OCI-LY7 (cell line): Measurements from ENCODE around the gene AK5. TPM values are rescaled to one million over a fixed set of nuclear protein-coding genes. Genes with fewer than 3 reads are reported as not detected.

Experiments
- BruUV-seq: library from RNA; stranded (reverse); fragments of 400-500 nt; replicated peaks from 2 replicates; lab custom pipeline; 2021; lab: Mats Ljungman, UMichigan
- CTCF ChIA-PET: fragments of 300-600 bp; sonication (Branson Sonifier 250); formaldehyde crosslinking; loops from one replicate; lab custom pipeline; 2022; ENCODE audit warnings: antibody characterized with exemption; ENCODE audit not compliant: unreplicated experiment; lab: Charles Lee
- POLR2A ChIA-PET: fragments of 300-600 bp; sonication (Branson Sonifier 250); formaldehyde crosslinking; loops from one replicate; lab custom pipeline; 2022; ENCODE audit warnings: antibody characterized with exemption; lab: Charles Lee
- DNase-seq: peaks from one replicate; pipeline ENCODE4 v3.0.0-alpha.2; 2015; ENCODE audit warnings: low spot score
- H2AFZ ChIP-seq: fragments of 200-600 bp; sonication (generic), shearing (Covaris generic); 2 replicates; pipeline ENCODE4 v1.6.1; 2014; ENCODE audit warnings: mild to moderate bottlenecking, antibody characterized with exemption, low read length, moderate library complexity
- H3K27ac ChIP-seq: fragments of 200-600 bp; sonication (generic); 2 replicates; pipeline ENCODE4 v1.5.1; 2014; ENCODE audit warnings: mixed run types, low read depth, mild to moderate bottlenecking, moderate library complexity, low read length, inconsistent platforms; ENCODE audit not compliant: poor library complexity, severe bottlenecking
- H3K36me3 ChIP-seq: fragments of 200-600 bp; sonication (generic); 2 replicates; pipeline ENCODE4 v1.6.1; 2014; ENCODE audit warnings: mild to moderate bottlenecking, antibody characterized with exemption, low read length, moderate library complexity, mixed read lengths; ENCODE audit not compliant: insufficient read depth
- H3K4me1 ChIP-seq: fragments of 200-600 bp; sonication (generic); 2 replicates; pipeline ENCODE4 v1.5.1; 2014; ENCODE audit warnings: mild to moderate bottlenecking, low read length; ENCODE audit not compliant: insufficient read depth, poor library complexity, severe bottlenecking
- H3K4me2 ChIP-seq: fragments of 200-600 bp; sonication (generic); 2 replicates; pipeline ENCODE4 v1.6.1; 2014; ENCODE audit warnings: mild to moderate bottlenecking, low read length
- H3K4me3 ChIP-seq: fragments of 200-600 bp; sonication (generic); 2 replicates; pipeline ENCODE4 v1.5.1; 2014; ENCODE audit warnings: mild to moderate bottlenecking, low read depth, low read length; ENCODE audit not compliant: poor library complexity, severe bottlenecking
- H3K79me2 ChIP-seq: fragments of 200-600 bp; sonication (generic); 2 replicates; pipeline ENCODE4 v1.6.1; 2016; ENCODE audit warnings: low read depth, mild to moderate bottlenecking, low read length, moderate library complexity, mixed read lengths; ENCODE audit not compliant: insufficient read depth
- H3K9me2 ChIP-seq: fragments of 200-600 bp; sonication (generic); 2 replicates; pipeline ENCODE4 v1.6.1; 2016; ENCODE audit warnings: mild to moderate bottlenecking, low read length, mixed read lengths; ENCODE audit not compliant: insufficient read depth
- H3K9me3 ChIP-seq: fragments of 200-600 bp; sonication (generic); 2 replicates; pipeline ENCODE4 v1.6.1; 2014; ENCODE audit warnings: mild to moderate bottlenecking, mixed run types, low read length, mixed read lengths
- H4K20me1 ChIP-seq: fragments of 200-600 bp; sonication (generic); 2 replicates; pipeline ENCODE4 v1.6.1; 2014; ENCODE audit warnings: mild to moderate bottlenecking, antibody characterized with exemption, low read length, moderate library complexity, mixed read lengths; ENCODE audit not compliant: insufficient read depth
- CTCF ChIP-seq: fragments of 200-600 bp; sonication (generic); conservative IDR thresholded peaks from 2 replicates; pipeline ENCODE4 v1.5.1; 2014; ENCODE audit warnings: mild to moderate bottlenecking, antibody characterized with exemption, low read length, moderate library complexity, mixed read lengths
- EZH2phosphoT487 ChIP-seq: fragments of 200-600 bp; sonication (generic); IDR thresholded peaks from 2 replicates; pipeline ENCODE4 v1.6.1; 2018; ENCODE audit warnings: low read depth, borderline replicate concordance, mild to moderate bottlenecking, mixed run types, antibody characterized with exemption, low read length, moderate library complexity, mixed read lengths
- intact Hi-C: fragments of 100-400 bp; cut with micrococcal nuclease; formaldehyde crosslinking; loops from one replicate; pipeline ENCODE4 v1.10.0; 2022; ENCODE audit not compliant: unreplicated experiment
- total RNA-seq, 2 experiments: library from RNA; depleted of rRNA in 1 of 2; stranded (reverse); fragments of >200 nt in 1 of 2; shearing (Covaris generic) in 1 of 2; gene quantifications; 2 replicates each; pipeline ENCODE4 v1.2.3, GENCODE V29; 2014 to 2022

AK5 gene
- total RNA-seq, 2 experiments from 2014 or later, result not detected

- TF ChIP-seq CTCF (no peak), EZH2phosphoT487 (no peak)
- H3K27ac ChIP-seq, result no peak overlapping the region
- no peak overlapping the region for H2AFZ ChIP-seq
- H3K4me1 ChIP-seq, result peaks cover 7% of the 10 kb centered on the region
- H4K20me1 ChIP-seq, result no peaks in the 10 kb centered on the region
- no peaks in the 10 kb centered on the region for H3K9me3 ChIP-seq
- BruUV-seq, result no TSS peak
- H3K4me2 ChIP-seq, result no peak overlapping the region
- H3K36me3 ChIP-seq, result no peaks in the 10 kb centered on the region
- ChIA-PET CTCF (no interaction called here), POLR2A (no interaction called here)
- H3K79me2 ChIP-seq, result no peaks in the 10 kb centered on the region
- H3K9me2 ChIP-seq, result no peaks in the 10 kb centered on the region
- no peak overlapping the region for H3K4me3 ChIP-seq
- intact Hi-C loops, result loop anchor here (10.0 kb wide), 2 partner anchors 359 to 569 kb away; no protein-coding TSS in a partner anchor
- DNase-seq, result no peak
Observed at GRCh38 chr1:77545970-77546369, 264.2 kb downstream of the AK5 start.

GRCh38 chr1:77546890-77547289 lies 265.1 kb downstream of the AK5 start:
- ChIA-PET CTCF (no interaction called here), POLR2A (no interaction called here)
- Histone ChIP-seq H3K27ac (no peak overlapping the region), H4K20me1 (no peaks in the 10 kb centered on the region), H3K4me2 (no peak overlapping the region), H2AFZ (no peak overlapping the region), H3K36me3 (no peaks in the 10 kb centered on the region), H3K4me3 (no peak overlapping the region), H3K4me1 (no peaks in the 10 kb centered on the region), H3K9me3 (no peaks in the 10 kb centered on the region), H3K79me2 (no peaks in the 10 kb centered on the region), H3K9me2 (no peaks in the 10 kb centered on the region)
- DNase-seq, result no peak
- no TSS peak for BruUV-seq
- intact Hi-C loops, result loop anchor here (10.0 kb wide), 2 partner anchors 358 to 568 kb away; no protein-coding TSS in a partner anchor
- TF ChIP-seq CTCF (no peak), EZH2phosphoT487 (no peak)

- H3K36me3 ChIP-seq, result no peaks in the 10 kb centered on the region
- no peak overlapping the region for H3K27ac ChIP-seq
- DNase-seq, result no peak
- no peaks in the 10 kb centered on the region for H3K79me2 ChIP-seq
- H3K9me2 ChIP-seq, result no peaks in the 10 kb centered on the region
- H3K4me3 ChIP-seq, result no peak overlapping the region
- H4K20me1 ChIP-seq, result no peaks in the 10 kb centered on the region
- no peak for TF ChIP-seq EZH2phosphoT487
- no peak for TF ChIP-seq CTCF
- CTCF ChIA-PET, result no interaction called here
- intact Hi-C loops, result loop anchor here (10.0 kb wide), 2 partner anchors 357 to 567 kb away; no protein-coding TSS in a partner anchor
- H3K9me3 ChIP-seq, result no peaks in the 10 kb centered on the region
- H3K4me2 ChIP-seq, result no peak overlapping the region
- H2AFZ ChIP-seq, result no peak overlapping the region
- BruUV-seq, result no TSS peak
- POLR2A ChIA-PET, result interaction anchor here (0.6 to 0.7 kb wide), 3 partner anchors 12 to 254 kb away, joined by 3 to 4 read pairs (median 4); no protein-coding TSS in a partner anchor
- H3K4me1 ChIP-seq, result no peaks in the 10 kb centered on the region
Observed at GRCh38 chr1:77548285-77548684, 266.5 kb downstream of the AK5 start.
